Esophagus mucosa (tissue), 1 donor: ENCODE data around the gene SLC38A2. TPM values are rescaled to one million over a fixed set of nuclear protein-coding genes. Genes with fewer than 3 reads are reported as not detected.
"Not testable (repeated sequence)": the region's sequence is repeated elsewhere in the genome, so short reads cannot be mapped to it uniquely, and the experiment has no call there.

Source experiments
- ATAC-seq: fragments of 200-7000 bp; cut with Tn5 transposase; one replicate; pipeline ENCODE4 v1.9.1; 2020
- total RNA-seq: library from RNA; stranded (reverse); gene quantifications from one replicate; pipeline ENCODE4 v1.2.4, GENCODE V29; 2023
- donor health status: DM: yes; HTN: yes; CAD: no.

SLC38A2 gene
- total RNA-seq, 1 donor from 2014 or later, result 245 TPM

- no peak for ATAC-seq
Observed at GRCh38 chr12:46360370-46360769, 12.2 kb downstream of the SLC38A2 start.

DNA sequence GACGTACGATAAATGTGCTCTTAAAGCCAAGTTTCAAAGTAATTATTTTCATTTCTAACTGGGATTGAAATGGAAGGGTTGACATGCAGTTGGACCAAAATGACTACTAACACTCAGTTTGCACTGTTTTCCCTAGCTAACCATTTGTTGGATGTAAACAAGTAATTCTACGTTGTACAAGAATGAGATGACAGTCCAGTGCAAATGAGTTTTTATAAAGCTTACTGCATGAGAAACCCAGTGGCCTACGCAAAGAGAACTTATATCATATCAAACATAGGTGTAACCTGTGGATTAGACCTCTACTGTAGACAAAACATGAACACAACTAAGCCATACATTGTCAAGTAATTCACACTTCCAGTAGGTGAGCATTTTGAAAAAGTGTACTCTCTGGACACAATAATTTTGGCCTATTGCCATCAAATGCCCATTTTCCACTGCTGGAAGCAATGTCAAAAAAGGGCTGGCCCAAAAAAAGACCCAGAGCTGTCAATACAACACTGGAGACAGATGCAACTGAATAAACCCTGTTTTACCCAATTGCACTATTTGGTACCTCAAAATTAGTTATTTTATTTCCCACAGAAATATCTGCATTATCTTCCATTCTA is 12.8 kb downstream of the SLC38A2 start:
- ATAC-seq, result no peak

DNA sequence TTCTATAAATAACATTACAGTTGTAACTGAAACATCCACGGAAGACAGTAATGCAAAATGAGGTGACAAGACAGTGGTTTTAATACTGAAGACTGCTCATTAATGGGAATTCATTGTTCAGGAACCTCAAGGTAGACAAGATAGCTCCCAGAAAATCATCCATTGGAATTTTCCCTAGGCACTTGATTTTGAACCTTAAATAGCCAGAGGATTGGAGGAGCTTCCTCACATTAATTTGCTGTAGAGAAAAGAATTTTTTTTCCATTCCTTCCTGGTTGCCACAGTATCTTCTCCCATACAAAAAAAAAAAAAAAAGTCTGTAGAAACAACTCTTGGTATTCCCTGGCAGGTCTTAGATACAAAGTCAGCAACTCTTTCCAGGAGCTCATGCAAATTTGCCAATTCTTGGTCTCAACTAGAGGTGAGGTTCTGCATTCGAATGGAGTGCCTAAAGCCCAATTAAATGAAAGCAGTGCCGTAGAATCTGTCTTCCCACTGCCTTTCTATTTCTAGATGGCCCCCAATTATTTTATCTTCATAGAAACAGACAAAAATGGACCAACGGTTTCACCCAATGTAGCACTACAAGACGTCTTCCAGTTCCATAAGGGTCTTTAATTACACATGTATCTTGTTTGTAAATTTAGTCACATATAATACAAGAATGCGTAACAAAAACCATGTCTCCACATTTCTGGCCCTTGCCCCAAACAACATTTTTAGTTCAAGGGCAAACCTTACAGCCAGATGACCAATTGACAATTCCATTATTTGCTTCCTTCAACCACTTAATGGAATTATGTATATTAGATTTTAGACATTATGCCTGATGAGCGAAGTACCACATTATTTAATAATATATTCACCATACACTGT is 13.5 kb downstream of the SLC38A2 start:
- no peak for ATAC-seq

GRCh38 chr12:46358325-46358700 is 14.3 kb downstream of the SLC38A2 start:
- no peak for ATAC-seq

DNA sequence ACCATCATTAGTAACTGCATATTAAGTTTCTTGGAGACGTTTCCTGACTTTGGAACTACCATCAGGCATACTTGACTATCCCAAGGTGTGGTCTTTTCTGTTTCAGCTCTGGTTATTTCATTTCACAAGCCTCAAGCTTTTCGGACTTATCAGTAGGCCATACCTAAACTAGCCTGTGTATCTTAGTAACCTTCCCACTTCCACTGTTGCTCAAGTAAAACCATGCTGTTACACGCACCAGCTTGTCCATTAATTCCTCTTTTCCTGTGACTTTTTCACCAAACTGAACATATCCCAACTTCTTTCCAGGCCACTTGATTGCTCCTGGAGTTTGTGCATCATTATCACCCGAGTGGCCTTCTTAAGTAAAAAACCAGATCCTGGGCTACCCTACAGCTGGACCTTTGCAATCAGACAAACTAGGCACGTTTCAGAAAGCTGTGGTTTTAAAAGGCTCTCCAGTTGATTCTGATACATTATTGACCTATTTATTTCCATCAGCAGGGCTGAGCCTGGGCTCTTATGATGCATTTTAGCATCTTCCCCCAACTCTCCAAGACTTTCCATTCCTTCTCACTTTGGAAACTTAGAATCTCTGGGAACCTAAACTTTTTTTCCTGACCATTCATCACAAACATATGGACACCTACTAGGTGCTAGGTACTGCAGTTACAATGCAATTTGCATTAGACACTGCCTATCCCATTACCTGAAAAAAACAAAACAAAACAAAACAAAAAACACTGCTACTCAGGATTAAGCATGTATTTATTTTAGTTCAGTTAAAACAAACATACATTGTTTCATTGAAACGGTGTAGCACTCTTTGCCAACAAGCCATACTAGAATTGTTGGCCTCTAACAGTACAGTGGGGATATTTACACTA is 14.9 kb downstream of the SLC38A2 start:
- ATAC-seq, result peak; percentile 66

- peak; percentile 51 for ATAC-seq
Observed at GRCh38 chr12:46356655-46357437, 15.7 kb downstream of the SLC38A2 start.

DNA sequence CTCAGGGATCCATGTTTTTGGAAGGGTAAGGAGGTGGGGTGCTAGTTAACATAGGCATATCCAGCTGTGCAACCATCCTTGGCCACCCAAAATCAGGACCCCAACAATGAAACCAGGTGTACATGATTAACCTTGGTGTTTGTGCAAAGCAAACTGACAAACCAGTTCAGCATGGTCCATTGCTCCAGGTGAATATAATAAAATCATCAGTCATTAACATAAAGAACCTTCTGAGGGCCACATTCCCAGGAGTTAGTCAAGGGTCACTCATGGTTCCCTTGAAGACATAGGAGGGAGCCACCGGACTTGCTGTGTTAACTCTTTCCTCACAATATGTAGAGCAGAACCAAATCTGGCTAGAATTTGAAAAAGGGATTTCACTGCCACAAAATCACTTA is 17.8 kb downstream of the SLC38A2 start:
- ATAC-seq, result no peak

GRCh38 chr12:46354111-46354801 is 18.3 kb downstream of the SLC38A2 start:
- no peak for ATAC-seq

- ATAC-seq, result no peak
Observed at GRCh38 chr12:46351886-46352650, 20.5 kb downstream of the SLC38A2 start.

GRCh38 chr12:46351138-46351537 is 21.4 kb downstream of the SLC38A2 start:
- no peak for ATAC-seq

DNA sequence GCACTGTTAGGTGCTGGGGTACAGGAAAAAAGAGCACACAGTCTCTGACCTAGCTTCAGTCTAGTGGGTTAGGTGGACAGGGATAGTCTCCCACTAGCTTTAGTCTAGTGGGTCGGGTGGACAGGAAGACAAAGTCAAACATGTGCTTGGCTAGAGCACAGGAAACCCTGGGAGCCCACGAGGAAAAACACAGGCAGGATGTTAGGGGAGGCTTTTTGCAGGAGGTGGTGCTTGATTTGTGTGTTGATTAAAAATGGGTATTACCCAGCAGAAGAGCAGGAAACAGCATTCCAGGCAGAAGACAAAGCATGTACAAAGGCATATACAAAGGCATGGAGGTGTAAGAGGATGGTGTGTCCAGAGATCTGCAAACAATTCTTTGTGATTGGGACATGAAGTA is 23.3 kb downstream of the SLC38A2 start:
- ATAC-seq, result no peak

DNA sequence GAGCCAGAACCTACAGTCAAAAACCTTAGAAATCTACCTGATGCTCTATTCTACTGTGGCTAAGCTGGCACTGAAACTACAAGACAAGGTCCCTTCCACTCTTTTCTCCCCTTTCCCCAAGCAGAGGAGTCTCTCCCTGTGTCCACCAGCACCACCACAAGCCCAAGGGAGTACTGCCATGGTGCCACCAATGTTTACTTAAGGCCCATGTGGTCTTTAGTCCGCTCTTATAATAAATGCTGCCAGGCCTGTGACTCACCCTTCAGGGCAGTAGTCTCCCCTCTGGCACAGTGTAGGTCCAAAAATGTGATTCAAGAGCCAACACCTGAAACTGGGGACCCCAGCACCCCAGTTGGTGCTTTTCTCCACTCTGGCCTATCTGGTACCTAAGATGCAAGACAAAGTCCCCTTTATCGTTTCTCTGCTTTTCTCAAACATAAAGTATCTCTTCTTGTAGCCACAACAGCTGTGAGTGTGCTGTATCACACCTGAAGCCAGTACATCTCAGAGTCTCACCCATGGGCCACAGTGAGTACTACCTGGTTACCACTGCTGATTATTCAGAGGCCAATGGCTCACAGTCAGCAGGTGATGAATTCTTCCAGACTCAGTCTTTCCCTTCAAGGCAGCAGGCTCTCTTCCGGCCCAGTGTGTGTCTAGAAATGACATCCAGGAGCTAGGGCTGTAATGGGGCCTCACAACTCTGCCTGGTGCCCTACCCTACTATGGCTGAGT is 29.3 kb downstream of the SLC38A2 start:
- peak; percentile 33 for ATAC-seq

GRCh38 chr12:46342562-46343033 is 30.0 kb downstream of the SLC38A2 start:
- peak; percentile 81 for ATAC-seq

GRCh38 chr12:46339051-46339450 is 33.5 kb downstream of the SLC38A2 start:
- no peak for ATAC-seq

DNA sequence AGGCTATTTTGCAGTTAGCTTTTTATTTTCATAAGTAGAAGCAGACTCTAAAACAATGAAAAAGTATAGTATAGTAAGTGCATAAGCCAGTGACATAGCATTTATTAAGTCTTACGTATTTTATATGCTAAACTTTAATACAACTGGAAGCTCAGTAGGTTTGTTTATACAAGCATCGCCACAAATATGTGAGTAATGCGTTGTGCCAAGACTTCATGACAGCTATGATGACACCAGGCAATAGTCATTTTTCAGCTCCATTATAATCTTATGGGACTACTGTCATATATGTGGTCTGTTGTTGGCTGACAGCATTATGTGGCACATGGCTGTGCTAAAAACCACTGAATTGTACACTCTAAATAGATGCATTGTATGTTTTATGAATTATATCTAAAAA is 40.3 kb downstream of the SLC38A2 start:
- peak; percentile 15 for ATAC-seq

DNA sequence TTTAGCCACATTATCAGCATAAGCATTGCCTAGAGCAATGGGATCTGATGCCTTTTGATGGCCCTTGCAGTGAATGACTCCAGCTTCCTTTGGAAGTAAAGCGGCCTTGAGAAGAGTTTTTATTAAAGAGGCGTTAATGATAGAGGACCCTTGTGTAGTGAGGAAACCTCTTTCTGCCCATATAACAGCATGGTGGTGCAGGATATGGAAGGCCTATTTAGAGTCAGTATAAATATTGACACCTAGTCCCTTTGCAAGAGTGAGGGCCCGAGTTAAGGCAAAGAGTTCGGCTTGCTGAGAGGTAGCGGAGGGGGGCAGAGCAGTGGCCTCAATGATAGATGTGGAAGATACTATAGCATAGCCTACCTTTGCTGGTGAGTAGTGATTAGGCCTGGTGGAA is 47.5 kb downstream of the SLC38A2 start:
- not testable (repeated sequence) for ATAC-seq

DNA sequence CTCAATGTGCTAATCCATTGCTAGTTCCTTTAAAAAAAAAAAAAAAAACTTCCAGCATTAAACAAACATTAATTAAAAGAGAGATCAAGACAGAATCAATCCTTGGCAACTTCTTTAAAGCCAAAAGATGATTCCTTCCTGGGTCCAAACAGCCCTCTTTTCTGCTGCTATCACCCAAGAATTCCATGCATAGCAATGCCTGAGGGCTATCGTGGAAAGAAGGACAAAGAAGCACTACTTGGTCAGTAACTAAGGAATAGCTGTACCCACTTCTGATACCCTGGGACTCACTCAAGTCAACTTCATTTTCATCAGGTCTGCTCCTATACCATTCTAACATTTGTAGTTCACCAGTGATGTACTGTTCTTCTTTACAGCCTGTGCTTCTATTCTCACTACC is 51.8 kb downstream of the SLC38A2 start:
- ATAC-seq, result no peak

DNA sequence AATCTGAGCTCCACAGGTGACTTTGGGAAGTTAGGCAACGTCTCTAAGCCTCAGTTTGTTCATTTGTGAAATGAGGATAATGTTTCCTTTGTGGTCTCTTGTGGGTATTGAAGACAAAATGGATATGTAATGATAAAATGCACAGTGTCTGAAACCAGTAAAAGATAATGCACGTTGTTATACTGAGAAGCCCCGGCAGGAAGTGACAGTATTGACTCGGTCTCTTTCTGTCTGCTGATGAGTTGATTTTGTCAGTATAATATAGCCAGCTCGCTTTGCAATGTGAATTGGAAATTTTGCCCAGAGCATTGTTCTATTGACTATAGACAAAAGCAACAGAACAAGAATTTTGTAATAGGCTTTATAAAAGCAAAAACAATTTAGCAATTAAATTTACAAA is 54.5 kb downstream of the SLC38A2 start:
- no peak for ATAC-seq
